HepG2 (cell line): ENCODE data around the gene TACC2. TPM values are rescaled to one million over a fixed set of nuclear protein-coding genes. Genes with fewer than 3 reads are reported as not detected.

ENCODE experiments used
- ATAC-seq: fragments of 200-7000 bp; cut with Tn5 transposase; 3 replicates; pipeline ENCODE4 v1.9.1; 2020; ENCODE audit warnings: mild to moderate bottlenecking, moderate library complexity
- BruUV-seq: library from RNA; stranded (reverse); fragments of 400-500 nt; replicated peaks from 2 replicates; lab custom pipeline; 2021; lab: Mats Ljungman, UMichigan
- CTCF ChIA-PET: fragments of 300-600 bp; formaldehyde crosslinking; extraction: SDS; loops from one replicate; lab custom pipeline; 2021; ENCODE audit warnings: low total read pairs, inconsistent platforms, low intra/inter-chr PET ratio; lab: Yijun Ruan, JAX
- POLR2A ChIA-PET: fragments of 350-600 bp; sonication (Branson Sonifier 250); formaldehyde crosslinking; loops from one replicate; lab custom pipeline; 2020; ENCODE audit warnings: antibody characterized with exemption, inconsistent platforms; lab: Yijun Ruan, JAX
- DNase-seq: peaks from one replicate; pipeline ENCODE4 v3.0.0-alpha.2; 2015; ENCODE audit warnings: low spot score
- FAIRE-seq: peaks from 3 replicates; lab custom pipeline; 2011; peaks lifted over from hg19 to GRCh38; lab: Jason Lieb, UNC
- H2AFZ ChIP-seq: one replicate; pipeline ENCODE4 v1.6.1; 2011; ENCODE audit warnings: low read length, inconsistent platforms
- H3K27ac ChIP-seq: fragments of 300-600 bp; 3 replicates; pipeline ENCODE4 v1.8.0; 2011; ENCODE audit warnings: mixed run types, mild to moderate bottlenecking, mixed read lengths, low read length, inconsistent platforms; ENCODE audit not compliant: insufficient read depth; ENCODE audit errors: extremely low read length
- H3K27me3 ChIP-seq, 2 experiments: fragments of 200-600 bp in 1 of 2; 2 replicates in 1 of 2; 3 replicates in 1 of 2; pipeline versions ENCODE4 v1.6.0 to v1.8.0; 2011; ENCODE audit warnings: low read length in 2 of 2, mild to moderate bottlenecking in 2 of 2, moderate library complexity in 2 of 2, inconsistent platforms in 1 of 2; ENCODE audit not compliant: insufficient read depth in 2 of 2, control insufficient read depth in 1 of 2
- H3K36me3 ChIP-seq, 2 experiments: fragments of 200-600 bp in 1 of 2; replicated peaks in 1 of 2; 2 replicates in 1 of 2; 3 replicates in 1 of 2; pipeline versions ENCODE4 v1.5.1 to v1.8.0; 2011; ENCODE audit warnings: low read length in 2 of 2, inconsistent platforms in 1 of 2; ENCODE audit not compliant: insufficient read depth in 2 of 2, control insufficient read depth in 1 of 2
- H3K4me1 ChIP-seq: 2 replicates; pipeline ENCODE4 v1.5.1; 2012; ENCODE audit warnings: low read length, inconsistent platforms; ENCODE audit not compliant: insufficient read depth
- H3K4me2 ChIP-seq: 2 replicates; pipeline ENCODE4 v1.6.0; 2011; ENCODE audit warnings: low read depth, low read length, inconsistent platforms
- H3K4me3 ChIP-seq, 3 experiments: fragments of 200-600 bp in 1 of 3; sonication (generic), shearing (Covaris generic) in 1 of 3; replicated peaks in 1 of 3; 2 replicates each; pipeline ENCODE4 v1.5.1; 2011 to 2016; ENCODE audit warnings: low read length in 3 of 3, inconsistent platforms in 2 of 3, low read depth in 2 of 3, mild to moderate bottlenecking in 2 of 3, control low read depth in 1 of 3, mixed read lengths in 1 of 3; ENCODE audit not compliant: insufficient read depth in 1 of 3
- H3K79me2 ChIP-seq: one replicate; pipeline ENCODE4 v1.6.1; 2011; ENCODE audit warnings: low read length, inconsistent platforms; ENCODE audit not compliant: insufficient read depth
- H3K9ac ChIP-seq: 2 replicates; pipeline ENCODE4 v1.6.0; 2011; ENCODE audit warnings: mild to moderate bottlenecking, low read depth, low read length, inconsistent platforms; ENCODE audit not compliant: insufficient read depth
- H3K9me3 ChIP-seq: 2 replicates; pipeline ENCODE4 v1.5.1; 2012; ENCODE audit warnings: mild to moderate bottlenecking, low read length
- H4K20me1 ChIP-seq: 2 replicates; pipeline ENCODE4 v1.6.0; 2011; ENCODE audit warnings: inconsistent platforms, mild to moderate bottlenecking, low read length, moderate library complexity; ENCODE audit not compliant: insufficient read depth
- ATF2 ChIP-seq: sonication (generic); formaldehyde crosslinking; IDR thresholded peaks from 2 replicates; pipeline ENCODE4 v1.4.0; 2020; ENCODE audit warnings: missing genetic modification reagents
- IKZF4 ChIP-seq: sonication (generic); formaldehyde crosslinking; IDR thresholded peaks from 2 replicates; pipeline ENCODE4 v1.5.1; 2020; ENCODE audit warnings: borderline replicate concordance, mild to moderate bottlenecking, low read depth, missing genetic modification reagents; ENCODE audit errors: not compliant biosample characterization
- PHF21A ChIP-seq: sonication (generic); formaldehyde crosslinking; IDR thresholded peaks from 2 replicates; pipeline ENCODE4 v1.5.0; 2020; ENCODE audit warnings: mild to moderate bottlenecking, missing genetic modification reagents
- TEAD3 ChIP-seq: optimal IDR thresholded peaks from 2 replicates; pipeline ENCODE3; 2016; ENCODE audit warnings: borderline replicate concordance
- ZNF121 ChIP-seq: sonication (generic); formaldehyde crosslinking; IDR thresholded peaks from 2 replicates; pipeline ENCODE4 v1.5.0; 2020; ENCODE audit warnings: mild to moderate bottlenecking, missing genetic modification reagents
- ZNF432 ChIP-seq: sonication (generic); formaldehyde crosslinking; IDR thresholded peaks from 2 replicates; pipeline ENCODE4 v1.5.0; 2020; ENCODE audit warnings: missing genetic modification reagents, mild to moderate bottlenecking, borderline replicate concordance
- ZNF558 ChIP-seq: sonication (generic); formaldehyde crosslinking; IDR thresholded peaks from 2 replicates; pipeline ENCODE4 v1.9.0; 2022; ENCODE audit warnings: mild to moderate bottlenecking, missing genetic modification reagents, borderline replicate concordance
- ZNF781 ChIP-seq: sonication (generic); formaldehyde crosslinking; IDR thresholded peaks from 2 replicates; pipeline ENCODE4 v1.5.1; 2020; ENCODE audit warnings: borderline replicate concordance, mild to moderate bottlenecking, missing genetic modification reagents; ENCODE audit errors: not compliant biosample characterization
- WGBS: methylation state at CpG from one replicate; pipeline ENCODE4 v1.1.6; 2017; ENCODE audit warnings: low lambda C conversion rate; 5-methylcytosine and 5-hydroxymethylcytosine counted together
- in situ Hi-C: cut with HindIII; loops from 2 replicates; pipeline ENCODE4 v1.10.0; 2017; ENCODE audit warnings: low pct_unique_long_range_greater_than_20kb; ENCODE audit not compliant: extremely low pct_ligation_motif_present
- intact Hi-C: fragments of 100-400 bp; cut with micrococcal nuclease; formaldehyde crosslinking; loops from one replicate; pipeline ENCODE4 v1.10.0; 2022; ENCODE audit not compliant: unreplicated experiment
- polyA plus RNA-seq, 8 experiments: library from polyadenylated mRNA; depleted of rRNA in 3 of 8; stranded (reverse) in 7 of 8; unstranded in 1 of 8; fragments of >200 nt; fragmentation: Illumina TruSeq in 4 of 8; extraction: Trizol in 4 of 8; gene quantifications; 2 replicates each; pipeline versions ENCODE4 v1.2.1 to v1.2.3, GENCODE V29; 2011 to 2016; ENCODE audit warnings: low read depth in 4 of 8, missing spikeins in 1 of 8, mixed read lengths in 1 of 8; ENCODE audit not compliant: insufficient read depth in 1 of 8
- total RNA-seq, 5 experiments: library from RNA; depleted of rRNA; stranded (reverse); fragments of >200 nt; fragmentation: Illumina TruSeq; extraction: Trizol; gene quantifications; 2 replicates each; pipeline ENCODE4 v1.2.3, GENCODE V29; 2016; ENCODE audit warnings: low read depth in 1 of 5
- TF ChIP-seq, protein P1 (sequence below), 2 experiments: IDR thresholded peaks; 2 replicates each; pipeline ENCODE4 v1.6.1; 2011 to 2012; ENCODE audit warnings: low read length in 2 of 2, borderline replicate concordance in 1 of 2, low read depth in 1 of 2, mild to moderate bottlenecking in 1 of 2, moderate library complexity in 1 of 2
- TF ChIP-seq, protein P2 (sequence below): sonication (generic); formaldehyde crosslinking; IDR thresholded peaks from 2 replicates; pipeline ENCODE4 v1.5.0; 2020; ENCODE audit warnings: mild to moderate bottlenecking, missing genetic modification reagents, moderate library complexity
- TF ChIP-seq, protein P3 (sequence below): sonication (generic); formaldehyde crosslinking; IDR thresholded peaks from 2 replicates; pipeline ENCODE4 v1.4.0; 2020; ENCODE audit warnings: mild to moderate bottlenecking, low read depth, missing genetic modification reagents

TACC2 gene
- total and polyA plus RNA-seq, 2 of the 13 experiments (the other 11 are each of a cell fraction or from before 2014, with no cell fraction given): 11.8 to 16.0 TPM

DNA sequence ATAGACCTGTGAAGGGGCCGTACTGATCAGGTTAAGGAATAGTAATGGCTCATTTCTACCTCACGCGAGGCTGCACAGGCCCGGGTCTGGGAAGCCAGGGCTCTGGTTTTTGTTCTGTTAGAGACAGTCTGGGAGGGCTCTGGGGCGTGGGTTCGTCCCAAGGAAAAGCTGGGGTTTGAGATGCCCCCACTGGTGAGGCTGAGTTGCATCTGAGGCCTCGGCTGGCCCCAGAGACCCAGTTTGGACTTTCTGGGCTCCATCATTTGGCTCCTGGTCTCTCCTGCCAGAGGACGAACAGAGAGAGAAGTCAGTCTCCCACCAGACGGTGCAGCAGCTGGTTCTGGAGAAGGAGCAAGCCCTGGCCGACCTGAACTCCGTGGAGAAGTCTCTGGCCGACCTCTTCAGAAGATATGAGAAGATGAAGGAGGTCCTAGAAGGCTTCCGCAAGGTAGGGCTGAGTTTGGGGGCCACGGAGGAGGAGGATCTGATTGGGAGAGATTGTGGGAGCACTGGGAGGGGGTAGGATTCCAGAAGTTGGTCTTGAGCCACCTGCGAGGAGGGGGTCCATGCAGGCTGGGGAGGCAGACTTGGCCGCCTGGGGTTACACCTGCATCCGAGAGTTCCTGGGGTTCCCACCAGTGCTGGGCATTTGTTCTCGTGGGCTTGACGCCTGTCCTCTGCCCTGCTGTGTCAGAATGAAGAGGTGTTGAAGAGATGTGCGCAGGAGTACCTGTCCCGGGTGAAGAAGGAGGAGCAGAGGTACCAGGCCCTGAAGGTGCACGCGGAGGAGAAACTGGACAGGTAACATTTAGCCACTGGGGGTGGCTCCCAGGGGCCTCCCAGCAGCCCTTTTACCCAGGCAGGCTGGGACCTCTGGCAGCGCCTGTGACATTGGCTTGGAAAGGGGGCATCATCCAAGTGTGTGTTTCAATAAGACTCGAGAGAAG lies 259.7 kb downstream of the TACC2 start (continued):
- TF ChIP-seq, protein P1, sequence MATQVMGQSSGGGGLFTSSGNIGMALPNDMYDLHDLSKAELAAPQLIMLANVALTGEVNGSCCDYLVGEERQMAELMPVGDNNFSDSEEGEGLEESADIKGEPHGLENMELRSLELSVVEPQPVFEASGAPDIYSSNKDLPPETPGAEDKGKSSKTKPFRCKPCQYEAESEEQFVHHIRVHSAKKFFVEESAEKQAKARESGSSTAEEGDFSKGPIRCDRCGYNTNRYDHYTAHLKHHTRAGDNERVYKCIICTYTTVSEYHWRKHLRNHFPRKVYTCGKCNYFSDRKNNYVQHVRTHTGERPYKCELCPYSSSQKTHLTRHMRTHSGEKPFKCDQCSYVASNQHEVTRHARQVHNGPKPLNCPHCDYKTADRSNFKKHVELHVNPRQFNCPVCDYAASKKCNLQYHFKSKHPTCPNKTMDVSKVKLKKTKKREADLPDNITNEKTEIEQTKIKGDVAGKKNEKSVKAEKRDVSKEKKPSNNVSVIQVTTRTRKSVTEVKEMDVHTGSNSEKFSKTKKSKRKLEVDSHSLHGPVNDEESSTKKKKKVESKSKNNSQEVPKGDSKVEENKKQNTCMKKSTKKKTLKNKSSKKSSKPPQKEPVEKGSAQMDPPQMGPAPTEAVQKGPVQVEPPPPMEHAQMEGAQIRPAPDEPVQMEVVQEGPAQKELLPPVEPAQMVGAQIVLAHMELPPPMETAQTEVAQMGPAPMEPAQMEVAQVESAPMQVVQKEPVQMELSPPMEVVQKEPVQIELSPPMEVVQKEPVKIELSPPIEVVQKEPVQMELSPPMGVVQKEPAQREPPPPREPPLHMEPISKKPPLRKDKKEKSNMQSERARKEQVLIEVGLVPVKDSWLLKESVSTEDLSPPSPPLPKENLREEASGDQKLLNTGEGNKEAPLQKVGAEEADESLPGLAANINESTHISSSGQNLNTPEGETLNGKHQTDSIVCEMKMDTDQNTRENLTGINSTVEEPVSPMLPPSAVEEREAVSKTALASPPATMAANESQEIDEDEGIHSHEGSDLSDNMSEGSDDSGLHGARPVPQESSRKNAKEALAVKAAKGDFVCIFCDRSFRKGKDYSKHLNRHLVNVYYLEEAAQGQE (IDR thresholded peaks at IDR 0.05; ENCODE audit: borderline replicate concordance in 1 of 2, low read depth in 1 of 2, low read length in 2 of 2): no peak
- no peak for TF ChIP-seq PHF21A (CRISPR knock-in tag)
- TF ChIP-seq IKZF4 (CRISPR knock-in tag): no peak

GRCh38 chr10:122249303-122249850 lies 260.4 kb downstream of the TACC2 start:
- H3K27ac ChIP-seq: no peak overlapping the region
- no peak overlapping the region for H2AFZ ChIP-seq
- peaks cover 6% of the 10 kb centered on the region; the same call in 1 of the 2 replicates for H3K4me1 ChIP-seq
- DNase-seq: no peak
- no TSS peak for BruUV-seq
- no peak for ATAC-seq
- H3K79me2 ChIP-seq: no peaks in the 10 kb centered on the region
- H3K9me3 ChIP-seq: no peaks in the 10 kb centered on the region
- in situ Hi-C loops: no loop called here
- POLR2A ChIA-PET: no interaction called here
- CTCF ChIA-PET: no interaction called here
- H3K36me3 ChIP-seq: peaks cover 6 to 12% of the 10 kb centered on the region in 2 experiments; a peak in 4 of 5 replicates
- 96% methylated on average over 10 of the region's 11 CpGs for WGBS
- H3K4me3 ChIP-seq: no peak overlapping the region
- no peak overlapping the region for H3K9ac ChIP-seq
- no peak for FAIRE-seq
- no peaks in the 10 kb centered on the region; a peak in 1 of 5 replicates for H3K27me3 ChIP-seq
- intact Hi-C loops: no loop called here
- no peak overlapping the region for H3K4me2 ChIP-seq
- H4K20me1 ChIP-seq: no peaks in the 10 kb centered on the region
- TF ChIP-seq ZNF432 (no peak), TEAD3 (no peak), ATF2 (CRISPR knock-in tag) (no peak), ZNF121 (CRISPR knock-in tag) (no peak), ZNF781 (no peak), ZNF558 (CRISPR knock-in tag) (no peak)
- TF ChIP-seq, protein P2, sequence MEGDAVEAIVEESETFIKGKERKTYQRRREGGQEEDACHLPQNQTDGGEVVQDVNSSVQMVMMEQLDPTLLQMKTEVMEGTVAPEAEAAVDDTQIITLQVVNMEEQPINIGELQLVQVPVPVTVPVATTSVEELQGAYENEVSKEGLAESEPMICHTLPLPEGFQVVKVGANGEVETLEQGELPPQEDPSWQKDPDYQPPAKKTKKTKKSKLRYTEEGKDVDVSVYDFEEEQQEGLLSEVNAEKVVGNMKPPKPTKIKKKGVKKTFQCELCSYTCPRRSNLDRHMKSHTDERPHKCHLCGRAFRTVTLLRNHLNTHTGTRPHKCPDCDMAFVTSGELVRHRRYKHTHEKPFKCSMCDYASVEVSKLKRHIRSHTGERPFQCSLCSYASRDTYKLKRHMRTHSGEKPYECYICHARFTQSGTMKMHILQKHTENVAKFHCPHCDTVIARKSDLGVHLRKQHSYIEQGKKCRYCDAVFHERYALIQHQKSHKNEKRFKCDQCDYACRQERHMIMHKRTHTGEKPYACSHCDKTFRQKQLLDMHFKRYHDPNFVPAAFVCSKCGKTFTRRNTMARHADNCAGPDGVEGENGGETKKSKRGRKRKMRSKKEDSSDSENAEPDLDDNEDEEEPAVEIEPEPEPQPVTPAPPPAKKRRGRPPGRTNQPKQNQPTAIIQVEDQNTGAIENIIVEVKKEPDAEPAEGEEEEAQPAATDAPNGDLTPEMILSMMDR: no peak
- TF ChIP-seq, protein P3, sequence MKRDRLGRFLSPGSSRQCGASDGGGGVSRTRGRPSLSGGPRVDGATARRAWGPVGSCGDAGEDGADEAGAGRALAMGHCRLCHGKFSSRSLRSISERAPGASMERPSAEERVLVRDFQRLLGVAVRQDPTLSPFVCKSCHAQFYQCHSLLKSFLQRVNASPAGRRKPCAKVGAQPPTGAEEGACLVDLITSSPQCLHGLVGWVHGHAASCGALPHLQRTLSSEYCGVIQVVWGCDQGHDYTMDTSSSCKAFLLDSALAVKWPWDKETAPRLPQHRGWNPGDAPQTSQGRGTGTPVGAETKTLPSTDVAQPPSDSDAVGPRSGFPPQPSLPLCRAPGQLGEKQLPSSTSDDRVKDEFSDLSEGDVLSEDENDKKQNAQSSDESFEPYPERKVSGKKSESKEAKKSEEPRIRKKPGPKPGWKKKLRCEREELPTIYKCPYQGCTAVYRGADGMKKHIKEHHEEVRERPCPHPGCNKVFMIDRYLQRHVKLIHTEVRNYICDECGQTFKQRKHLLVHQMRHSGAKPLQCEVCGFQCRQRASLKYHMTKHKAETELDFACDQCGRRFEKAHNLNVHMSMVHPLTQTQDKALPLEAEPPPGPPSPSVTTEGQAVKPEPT (CRISPR knock-in tag): no peak
